Vagina (tissue), 2 donors: ENCODE data around the gene FBXW11.

ENCODE experiments used
- CTCF ChIP-seq, 3 experiments: fragments of 450-650 bp in 2 of 3; fragments of 200-600 bp in 1 of 3; sonication (generic) in 1 of 3; IDR thresholded peaks; one replicate each; pipeline ENCODE4 v1.5.1; 2017 to 2019; ENCODE audit warnings: antibody characterized with exemption in 3 of 3, mild to moderate bottlenecking in 2 of 3, moderate library complexity in 2 of 3
- POLR2A ChIP-seq, 2 donors: fragments of 450-650 bp; IDR thresholded peaks; one replicate each; pipeline ENCODE4 v1.6.1; 2017; ENCODE audit warnings: antibody characterized with exemption in 2 of 2, mild to moderate bottlenecking in 2 of 2, moderate library complexity in 2 of 2

GRCh38 chr5:171816666-171817065 lies 189.8 kb downstream of the FBXW11 start:
- TF ChIP-seq POLR2A (IDR thresholded peaks at IDR 0.05) = no peak
- TF ChIP-seq CTCF (IDR thresholded peaks at IDR 0.05) = no peak
